Activated B cell treated with CpG ODN at 0.5 μM for 24 hours (primary cell): ENCODE measurements around the gene UCN3. TPM values are rescaled to one million over a fixed set of nuclear protein-coding genes. Genes with fewer than 3 reads are reported as not detected.

Experiments used
- ATAC-seq: fragments of 200-7000 bp; cut with Tn5 transposase; one replicate; pipeline ENCODE4 v1.10.0; 2021; ENCODE audit warnings: low read depth, mild to moderate bottlenecking, moderate library complexity
- CTCF ChIA-PET: fragments of 350-600 bp; sonication (Branson Sonifier 250); formaldehyde crosslinking; loops from one replicate; lab custom pipeline; 2021; ENCODE audit warnings: antibody characterized with exemption; lab: Charles Lee
- POLR2A ChIA-PET: fragments of 350-600 bp; sonication (Branson Sonifier 250); formaldehyde crosslinking; loops from one replicate; lab custom pipeline; 2021; ENCODE audit warnings: antibody characterized with exemption; lab: Charles Lee
- DNase-seq: peaks from one replicate; pipeline ENCODE4 v3.0.0; 2022
- H3K27ac Mint-ChIP-seq: one replicate; pipeline ENCODE4 v1.8.0; 2020; ENCODE audit warnings: mixed read lengths
- H3K27me3 Mint-ChIP-seq: one replicate; pipeline ENCODE4 v1.8.0; 2021; ENCODE audit warnings: mixed read lengths
- H3K36me3 Mint-ChIP-seq: one replicate; pipeline ENCODE4 v1.8.0; 2021; ENCODE audit warnings: low read depth, mixed read lengths
- H3K4me1 Mint-ChIP-seq: one replicate; pipeline ENCODE4 v1.8.0; 2021; ENCODE audit warnings: mixed read lengths
- H3K4me3 Mint-ChIP-seq: one replicate; pipeline ENCODE4 v1.8.0; 2020; ENCODE audit warnings: mild to moderate bottlenecking, mixed read lengths
- H3K9me3 Mint-ChIP-seq: one replicate; pipeline ENCODE4 v1.8.0; 2020; ENCODE audit warnings: mixed read lengths
- intact Hi-C: fragments of 100-400 bp; cut with micrococcal nuclease; formaldehyde crosslinking; loops from one replicate; pipeline ENCODE4 v1.15.1; 2024
- total RNA-seq: library from RNA; stranded (reverse); gene quantifications from 2 replicates; pipeline ENCODE4 v1.2.3, GENCODE V29; 2022
- TF ChIP-seq, protein P1 (sequence below): fragments of 200-600 bp; IDR thresholded peaks from one replicate; pipeline ENCODE4 v1.8.0; 2022; ENCODE audit warnings: antibody characterized with exemption, mild to moderate bottlenecking

UCN3 gene
- total RNA-seq, 1 donor from 2014 or later: not detected

DNA sequence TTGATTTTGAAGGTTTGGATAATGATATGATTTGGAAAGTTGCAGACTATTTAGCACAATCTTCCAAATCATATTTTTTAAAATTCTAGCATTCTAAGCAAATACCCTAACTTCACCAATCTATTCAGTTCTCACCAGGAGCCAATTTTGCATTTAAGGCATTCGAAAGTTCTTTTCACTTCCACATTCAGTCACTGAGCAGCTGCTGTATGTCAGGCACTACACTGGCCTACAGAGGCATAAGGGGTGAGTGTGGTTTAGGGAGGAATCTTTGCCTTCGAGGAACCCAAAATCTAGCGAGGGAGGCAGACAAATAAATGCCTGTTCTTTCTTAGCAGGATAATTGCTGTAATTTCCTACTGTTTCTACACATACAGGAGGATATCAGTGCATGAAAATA lies 10.7 kb upstream of the UCN3 start:
- DNase-seq: no peak
- no peak for ATAC-seq
- Mint-ChIP-seq H3K4me1 (no peaks in the 10 kb centered on the region), H3K27ac (no peak overlapping the region), H3K9me3 (no peaks in the 10 kb centered on the region), H3K27me3 (peaks cover 8% of the 10 kb centered on the region), H3K36me3 (no peaks in the 10 kb centered on the region), H3K4me3 (no peak overlapping the region)
- POLR2A ChIA-PET: no interaction called here
- intact Hi-C loops: no loop called here
- TF ChIP-seq, protein P1, sequence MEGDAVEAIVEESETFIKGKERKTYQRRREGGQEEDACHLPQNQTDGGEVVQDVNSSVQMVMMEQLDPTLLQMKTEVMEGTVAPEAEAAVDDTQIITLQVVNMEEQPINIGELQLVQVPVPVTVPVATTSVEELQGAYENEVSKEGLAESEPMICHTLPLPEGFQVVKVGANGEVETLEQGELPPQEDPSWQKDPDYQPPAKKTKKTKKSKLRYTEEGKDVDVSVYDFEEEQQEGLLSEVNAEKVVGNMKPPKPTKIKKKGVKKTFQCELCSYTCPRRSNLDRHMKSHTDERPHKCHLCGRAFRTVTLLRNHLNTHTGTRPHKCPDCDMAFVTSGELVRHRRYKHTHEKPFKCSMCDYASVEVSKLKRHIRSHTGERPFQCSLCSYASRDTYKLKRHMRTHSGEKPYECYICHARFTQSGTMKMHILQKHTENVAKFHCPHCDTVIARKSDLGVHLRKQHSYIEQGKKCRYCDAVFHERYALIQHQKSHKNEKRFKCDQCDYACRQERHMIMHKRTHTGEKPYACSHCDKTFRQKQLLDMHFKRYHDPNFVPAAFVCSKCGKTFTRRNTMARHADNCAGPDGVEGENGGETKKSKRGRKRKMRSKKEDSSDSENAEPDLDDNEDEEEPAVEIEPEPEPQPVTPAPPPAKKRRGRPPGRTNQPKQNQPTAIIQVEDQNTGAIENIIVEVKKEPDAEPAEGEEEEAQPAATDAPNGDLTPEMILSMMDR: no peak
- CTCF ChIA-PET: no interaction called here

DNA sequence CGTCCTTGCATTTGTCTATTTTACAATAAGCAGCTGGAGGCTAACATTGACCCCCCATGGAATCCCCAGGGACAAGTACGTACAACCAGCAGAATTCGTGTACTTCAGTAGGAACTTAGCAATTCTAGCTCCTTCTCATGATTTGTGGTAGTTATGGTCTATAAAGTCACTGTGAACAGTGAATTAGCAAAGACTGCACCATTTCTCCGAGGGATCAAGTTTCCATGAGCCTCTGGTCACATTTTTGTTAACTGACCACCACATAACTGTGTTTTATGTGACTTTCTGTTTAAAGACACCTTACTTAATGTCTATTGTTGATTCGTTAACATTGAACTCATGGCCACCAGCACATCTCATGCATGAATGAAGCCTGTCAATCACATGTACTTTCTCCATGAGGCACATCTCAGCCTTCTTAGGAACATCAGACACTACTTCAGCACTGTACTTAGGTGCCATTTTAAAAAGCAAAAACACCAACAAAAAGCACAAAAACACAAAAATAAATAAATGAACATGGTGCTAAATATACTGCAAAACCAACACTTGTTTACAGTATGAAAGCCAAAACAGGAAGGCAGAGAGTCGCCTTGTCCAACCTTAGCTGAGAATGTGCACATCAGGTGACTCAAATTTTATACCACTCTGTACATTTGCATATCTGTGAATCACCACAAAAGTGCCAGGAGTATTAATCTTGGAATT lies 9.0 kb upstream of the UCN3 start:
- CTCF ChIA-PET: no interaction called here
- POLR2A ChIA-PET: no interaction called here
- intact Hi-C loops: no loop called here
- Mint-ChIP-seq H3K27ac (no peak overlapping the region), H3K9me3 (no peaks in the 10 kb centered on the region), H3K4me1 (no peaks in the 10 kb centered on the region), H3K4me3 (no peak overlapping the region), H3K27me3 (peaks cover 11% of the 10 kb centered on the region), H3K36me3 (no peaks in the 10 kb centered on the region)
- no peak for DNase-seq
- TF ChIP-seq, protein P1: no peak
- no peak for ATAC-seq

DNA sequence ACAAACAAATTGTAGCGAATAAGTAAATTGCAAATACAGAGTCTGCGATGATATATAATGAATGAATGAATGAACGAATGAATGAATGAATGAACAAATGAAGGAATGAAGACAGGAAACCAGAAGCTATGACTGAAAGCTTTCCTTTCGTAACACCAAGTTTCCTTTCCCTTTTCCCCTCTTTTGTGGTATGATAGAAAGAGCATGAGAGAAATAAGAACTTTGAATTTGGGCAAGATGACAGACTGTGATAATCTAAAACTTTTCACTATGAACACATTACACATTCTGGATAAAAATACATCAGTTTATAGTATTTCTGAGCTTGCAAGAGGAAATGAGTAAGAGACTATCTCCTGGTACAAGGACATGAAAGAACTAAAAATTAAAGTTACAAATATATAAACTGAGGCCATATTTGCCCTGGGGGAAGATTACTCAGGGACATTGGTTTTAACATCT lies 8.4 kb upstream of the UCN3 start:
- no peak for DNase-seq

DNA sequence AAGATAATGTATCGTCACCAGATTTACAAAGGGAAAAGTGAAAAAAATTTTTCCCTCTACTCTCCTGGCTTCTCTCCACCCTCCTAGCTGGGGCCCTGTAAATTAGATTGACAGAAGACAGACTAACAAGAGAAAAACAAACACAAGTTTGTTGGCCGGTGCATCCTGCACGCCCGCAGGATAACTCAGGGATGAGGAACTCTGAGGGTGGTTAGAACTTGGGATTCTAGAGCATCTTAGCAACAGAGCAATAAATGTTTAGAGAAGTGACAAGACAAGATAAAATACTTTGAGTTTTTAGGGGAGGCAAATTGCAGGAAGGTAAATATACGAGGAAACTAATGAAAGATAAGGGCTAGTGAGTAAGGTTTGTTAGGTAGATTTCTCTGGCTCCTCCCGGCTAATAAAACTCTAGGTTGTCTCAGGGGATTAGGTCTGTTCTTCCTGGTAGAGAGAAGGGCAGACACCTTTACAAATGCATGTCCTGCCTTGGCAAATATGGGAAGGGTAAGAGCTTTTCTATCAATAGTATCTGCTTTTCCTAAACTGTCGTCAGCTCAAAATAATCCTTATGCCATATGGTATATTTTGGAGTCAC lies 4.3 kb upstream of the UCN3 start:
- intact Hi-C loops: no loop called here
- no peaks in the 10 kb centered on the region for H3K36me3 Mint-ChIP-seq
- no peak overlapping the region for H3K27ac Mint-ChIP-seq
- no peak for ATAC-seq
- DNase-seq: no peak
- CTCF ChIA-PET: no interaction called here
- no peak overlapping the region for H3K4me3 Mint-ChIP-seq
- POLR2A ChIA-PET: no interaction called here
- no peaks in the 10 kb centered on the region for H3K9me3 Mint-ChIP-seq
- no peaks in the 10 kb centered on the region for H3K4me1 Mint-ChIP-seq
- peaks cover 15% of the 10 kb centered on the region for H3K27me3 Mint-ChIP-seq
- TF ChIP-seq, protein P1: no peak

More for the DNA sequence above, 8.4 kb upstream of the UCN3 start:
- Mint-ChIP-seq H3K4me3 (no peak overlapping the region), H3K9me3 (no peaks in the 10 kb centered on the region), H3K36me3 (no peaks in the 10 kb centered on the region), H3K4me1 (no peaks in the 10 kb centered on the region), H3K27ac (no peak overlapping the region), H3K27me3 (peaks cover 11% of the 10 kb centered on the region)
- ChIA-PET CTCF (no interaction called here), POLR2A (no interaction called here)
- ATAC-seq: no peak
- intact Hi-C loops: no loop called here
- TF ChIP-seq, protein P1: no peak

DNA sequence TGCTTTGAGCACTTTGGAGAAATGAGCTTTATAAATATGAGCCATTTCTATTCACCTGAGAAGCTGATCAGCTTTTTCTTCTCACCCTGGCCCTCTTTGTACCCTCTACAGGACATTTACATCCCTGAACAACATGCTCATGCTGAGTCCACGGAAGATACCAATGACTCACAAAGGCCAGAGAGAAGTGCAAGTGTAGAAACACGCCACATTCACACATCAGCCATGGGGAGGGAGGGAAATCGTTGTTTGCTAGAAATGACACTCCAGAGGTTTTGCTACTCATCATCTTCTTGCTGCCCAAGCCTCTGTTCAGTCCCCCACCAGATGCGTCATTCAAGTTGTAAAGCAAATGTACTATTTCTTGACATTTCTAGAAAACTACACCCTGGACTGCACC lies 2.8 kb upstream of the UCN3 start:
- CTCF ChIA-PET: no interaction called here

More for the DNA sequence above, 2.8 kb upstream of the UCN3 start:
- Mint-ChIP-seq H3K27ac (no peak overlapping the region), H3K27me3 (peaks cover 12% of the 10 kb centered on the region), H3K9me3 (no peaks in the 10 kb centered on the region), H3K4me1 (no peaks in the 10 kb centered on the region), H3K36me3 (no peaks in the 10 kb centered on the region), H3K4me3 (no peak overlapping the region)
- ATAC-seq (no peak), DNase-seq (no peak)
- POLR2A ChIA-PET: no interaction called here
- intact Hi-C loops: no loop called here
- TF ChIP-seq, protein P1: no peak
